ENCODE results near the gene FAM43B.

FAM43B gene

DNA sequence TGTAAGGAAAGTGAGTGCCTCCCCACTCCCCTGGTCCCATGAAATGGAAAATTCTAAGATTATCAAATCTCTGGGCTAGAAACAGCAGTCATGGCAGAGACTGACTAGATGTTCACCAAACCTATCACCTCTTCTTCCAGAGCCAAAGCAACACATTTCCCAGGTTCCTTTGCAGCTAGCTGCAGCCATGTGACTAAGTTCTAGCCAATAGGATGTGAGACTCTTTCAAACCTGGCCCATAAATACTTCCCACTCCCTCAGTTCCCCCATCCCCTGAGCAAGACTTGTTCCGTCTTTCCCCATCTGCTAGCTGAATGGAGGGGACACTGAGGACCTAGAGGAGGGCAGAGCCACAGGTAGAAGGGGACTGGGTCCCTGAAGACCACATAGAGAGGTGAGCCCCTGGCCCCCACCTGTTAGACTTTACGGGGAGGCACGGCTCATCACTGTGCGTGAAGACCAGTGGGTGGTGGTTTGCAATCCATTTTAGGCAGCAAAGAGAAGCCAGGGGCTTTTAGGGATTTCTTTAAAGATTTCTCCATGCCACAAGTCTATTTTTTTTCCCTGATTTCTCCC, 17.2 kb downstream of the FAM43B start:
- H2AFZ ChIP-seq (ENCODE audit: low read length) = no peak overlapping the region
- no peaks in the 10 kb centered on the region for H3F3A ChIP-seq (ENCODE audit: insufficient read depth, low read length)
- no peak overlapping the region for H3K27ac ChIP-seq (ENCODE audit: low read depth, low read length, poor library complexity, severe bottlenecking)
- no peaks in the 10 kb centered on the region for H3K9me3 ChIP-seq (ENCODE audit: low read length)
- TF ChIP-seq, protein P1, sequence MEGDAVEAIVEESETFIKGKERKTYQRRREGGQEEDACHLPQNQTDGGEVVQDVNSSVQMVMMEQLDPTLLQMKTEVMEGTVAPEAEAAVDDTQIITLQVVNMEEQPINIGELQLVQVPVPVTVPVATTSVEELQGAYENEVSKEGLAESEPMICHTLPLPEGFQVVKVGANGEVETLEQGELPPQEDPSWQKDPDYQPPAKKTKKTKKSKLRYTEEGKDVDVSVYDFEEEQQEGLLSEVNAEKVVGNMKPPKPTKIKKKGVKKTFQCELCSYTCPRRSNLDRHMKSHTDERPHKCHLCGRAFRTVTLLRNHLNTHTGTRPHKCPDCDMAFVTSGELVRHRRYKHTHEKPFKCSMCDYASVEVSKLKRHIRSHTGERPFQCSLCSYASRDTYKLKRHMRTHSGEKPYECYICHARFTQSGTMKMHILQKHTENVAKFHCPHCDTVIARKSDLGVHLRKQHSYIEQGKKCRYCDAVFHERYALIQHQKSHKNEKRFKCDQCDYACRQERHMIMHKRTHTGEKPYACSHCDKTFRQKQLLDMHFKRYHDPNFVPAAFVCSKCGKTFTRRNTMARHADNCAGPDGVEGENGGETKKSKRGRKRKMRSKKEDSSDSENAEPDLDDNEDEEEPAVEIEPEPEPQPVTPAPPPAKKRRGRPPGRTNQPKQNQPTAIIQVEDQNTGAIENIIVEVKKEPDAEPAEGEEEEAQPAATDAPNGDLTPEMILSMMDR (IDR thresholded peaks at IDR 0.05; ENCODE audit: low read length) = no peak
- no peak for TF ChIP-seq EZH2 (IDR thresholded peaks at IDR 0.05; ENCODE audit: borderline replicate concordance, low read length)
- H3K4me1 ChIP-seq (ENCODE audit: insufficient read depth, low read length, severe bottlenecking) = no peaks in the 10 kb centered on the region
- no peaks in the 10 kb centered on the region for H3K79me2 ChIP-seq (ENCODE audit: insufficient read depth, low read length)
- H4K20me1 ChIP-seq (ENCODE audit: insufficient read depth, low read length) = no peaks in the 10 kb centered on the region
- H3K36me3 ChIP-seq (ENCODE audit: insufficient read depth, low read length) = no peaks in the 10 kb centered on the region
- H3K4me2 ChIP-seq (ENCODE audit: low read length) = no peak overlapping the region
- H3K4me3 ChIP-seq (ENCODE audit: low read depth, low read length, poor library complexity, severe bottlenecking) = no peak overlapping the region
- no peaks in the 10 kb centered on the region for H3K9me2 ChIP-seq (ENCODE audit: low read depth, low read length)
- H3K27me3 ChIP-seq (ENCODE audit: insufficient read depth, low read length) = no peaks in the 10 kb centered on the region; the same call in 1 of the 2 replicates
- no peak overlapping the region for H3K9ac ChIP-seq (ENCODE audit: low read length)

GRCh38 chr1:20571427-20571826, 19.1 kb downstream of the FAM43B start:
- H3K9me3 ChIP-seq (ENCODE audit: low read length) = no peaks in the 10 kb centered on the region
- no peaks in the 10 kb centered on the region for H3K4me1 ChIP-seq (ENCODE audit: insufficient read depth, low read length, severe bottlenecking)
- TF ChIP-seq EZH2 (IDR thresholded peaks at IDR 0.05; ENCODE audit: borderline replicate concordance, low read length) = no peak
- TF ChIP-seq, protein P1 (IDR thresholded peaks at IDR 0.05; ENCODE audit: low read length) = no peak
- no peak overlapping the region for H3K4me2 ChIP-seq (ENCODE audit: low read length)
- H3K27ac ChIP-seq (ENCODE audit: low read depth, low read length, poor library complexity, severe bottlenecking) = no peak overlapping the region
- H3K79me2 ChIP-seq (ENCODE audit: insufficient read depth, low read length) = no peaks in the 10 kb centered on the region
- H4K20me1 ChIP-seq (ENCODE audit: insufficient read depth, low read length) = no peaks in the 10 kb centered on the region
- no peak overlapping the region for H3K9ac ChIP-seq (ENCODE audit: low read length)
- H3F3A ChIP-seq (ENCODE audit: insufficient read depth, low read length) = no peaks in the 10 kb centered on the region
- no peaks in the 10 kb centered on the region; the same call in 1 of the 2 replicates for H3K27me3 ChIP-seq (ENCODE audit: insufficient read depth, low read length)
- H2AFZ ChIP-seq (ENCODE audit: low read length) = no peak overlapping the region
- no peaks in the 10 kb centered on the region for H3K9me2 ChIP-seq (ENCODE audit: low read depth, low read length)
- no peaks in the 10 kb centered on the region for H3K36me3 ChIP-seq (ENCODE audit: insufficient read depth, low read length)
- H3K4me3 ChIP-seq (ENCODE audit: low read depth, low read length, poor library complexity, severe bottlenecking) = no peak overlapping the region

GRCh38 chr1:20573987-20574386, 21.6 kb downstream of the FAM43B start:
- Histone ChIP-seq H3K36me3 (ENCODE audit: insufficient read depth, low read length) (no peaks in the 10 kb centered on the region), H3K9me3 (ENCODE audit: low read length) (no peaks in the 10 kb centered on the region), H3K79me2 (ENCODE audit: insufficient read depth, low read length) (no peaks in the 10 kb centered on the region), H3F3A (ENCODE audit: insufficient read depth, low read length) (no peaks in the 10 kb centered on the region), H3K4me1 (ENCODE audit: insufficient read depth, low read length, severe bottlenecking) (no peaks in the 10 kb centered on the region), H3K4me2 (ENCODE audit: low read length) (no peak overlapping the region), H4K20me1 (ENCODE audit: insufficient read depth, low read length) (no peaks in the 10 kb centered on the region), H3K27ac (ENCODE audit: low read depth, low read length, poor library complexity, severe bottlenecking) (no peak overlapping the region), H3K27me3 (ENCODE audit: insufficient read depth, low read length) (no peaks in the 10 kb centered on the region; the same call in 1 of the 2 replicates), H2AFZ (ENCODE audit: low read length) (no peak overlapping the region), H3K4me3 (ENCODE audit: low read depth, low read length, poor library complexity, severe bottlenecking) (no peak overlapping the region), H3K9ac (ENCODE audit: low read length) (no peak overlapping the region), H3K9me2 (ENCODE audit: low read depth, low read length) (no peaks in the 10 kb centered on the region)
- TF ChIP-seq, protein P1 (IDR thresholded peaks at IDR 0.05; ENCODE audit: low read length) = no peak
- no peak for TF ChIP-seq EZH2 (IDR thresholded peaks at IDR 0.05; ENCODE audit: borderline replicate concordance, low read length)
